Fibroblast of skin of scalp (primary cell): Measurements from ENCODE around the gene ZBTB20.

Source experiments
- DNase-seq: peaks from one replicate; pipeline ENCODE4 v3.0.0-alpha.2; 2013

ZBTB20 gene

DNA sequence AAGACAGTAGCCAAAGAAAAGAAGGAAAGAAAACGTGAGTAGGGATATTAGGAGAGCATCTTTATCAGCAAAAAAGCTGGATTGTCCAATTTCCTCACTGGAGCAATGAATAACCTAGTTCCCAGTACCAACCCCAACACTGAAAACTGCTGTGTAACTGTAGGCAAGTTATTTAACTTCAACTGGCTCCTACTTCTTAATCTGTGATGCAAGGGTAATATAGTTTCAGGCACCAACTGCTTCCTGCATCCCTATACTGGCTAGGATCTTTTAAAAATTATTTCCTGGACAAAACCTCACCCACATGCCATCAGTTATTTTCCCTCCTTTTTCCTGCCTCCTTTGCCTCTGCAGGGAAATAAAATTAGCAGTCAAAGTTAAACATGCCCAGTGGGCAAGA lies 59.6 kb downstream of the ZBTB20 start:
- DNase-seq = no peak

- no peak for DNase-seq
Observed at GRCh38 chr3:115086344-115086743, 60.7 kb downstream of the ZBTB20 start.

DNA sequence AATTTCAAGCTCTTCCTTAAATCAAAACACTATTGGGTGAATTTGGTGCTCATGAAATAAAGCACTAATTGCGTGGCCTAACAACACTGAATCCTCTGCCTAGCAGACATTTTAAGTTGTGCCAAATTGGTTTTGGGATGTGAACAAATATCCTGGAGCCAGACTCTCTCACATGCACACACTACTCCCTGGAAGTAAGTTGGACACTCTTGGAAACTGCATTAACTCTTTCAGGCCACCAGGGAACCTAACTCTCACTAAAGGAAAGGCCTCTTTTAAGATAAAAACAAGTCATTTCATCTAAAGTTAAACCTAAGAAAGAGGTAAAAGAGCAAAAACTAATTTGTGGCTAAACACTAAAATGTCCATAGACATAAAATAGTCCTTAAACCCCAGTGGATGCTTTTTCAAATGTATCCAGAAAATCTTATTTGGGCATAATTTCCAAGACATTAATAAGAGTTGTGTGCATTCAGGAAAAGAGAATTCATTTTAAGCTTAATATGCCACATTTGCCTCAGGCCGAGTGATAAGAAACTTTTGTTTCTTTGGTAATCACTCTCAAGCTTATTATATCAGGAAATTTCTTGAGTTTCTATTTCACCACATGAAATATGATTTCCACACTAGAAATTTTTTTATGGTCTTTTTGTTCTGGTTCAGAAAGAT lies 61.8 kb downstream of the ZBTB20 start:
- no peak for DNase-seq

GRCh38 chr3:115084686-115085085 lies 62.4 kb downstream of the ZBTB20 start:
- DNase-seq = no peak

DNA sequence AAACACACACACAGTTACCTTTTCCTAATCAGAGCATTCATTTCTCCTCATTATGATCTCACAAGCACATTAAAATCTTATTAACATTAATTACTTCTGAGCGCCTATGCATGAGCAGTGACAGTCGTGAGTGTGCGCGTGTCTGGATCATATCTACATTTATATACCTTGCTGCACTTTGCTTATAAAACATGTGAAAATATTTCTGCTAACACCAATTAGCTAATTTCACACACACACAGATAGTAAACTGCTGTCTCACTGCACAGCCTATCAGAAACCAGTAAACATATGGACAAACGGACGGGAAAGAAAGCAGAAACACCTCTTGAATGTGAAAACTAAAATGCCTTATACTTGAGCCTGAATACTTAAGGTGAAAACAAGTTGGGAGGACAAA lies 64.8 kb downstream of the ZBTB20 start:
- no peak for DNase-seq

GRCh38 chr3:115081444-115081843 lies 65.6 kb downstream of the ZBTB20 start:
- no peak for DNase-seq

DNA sequence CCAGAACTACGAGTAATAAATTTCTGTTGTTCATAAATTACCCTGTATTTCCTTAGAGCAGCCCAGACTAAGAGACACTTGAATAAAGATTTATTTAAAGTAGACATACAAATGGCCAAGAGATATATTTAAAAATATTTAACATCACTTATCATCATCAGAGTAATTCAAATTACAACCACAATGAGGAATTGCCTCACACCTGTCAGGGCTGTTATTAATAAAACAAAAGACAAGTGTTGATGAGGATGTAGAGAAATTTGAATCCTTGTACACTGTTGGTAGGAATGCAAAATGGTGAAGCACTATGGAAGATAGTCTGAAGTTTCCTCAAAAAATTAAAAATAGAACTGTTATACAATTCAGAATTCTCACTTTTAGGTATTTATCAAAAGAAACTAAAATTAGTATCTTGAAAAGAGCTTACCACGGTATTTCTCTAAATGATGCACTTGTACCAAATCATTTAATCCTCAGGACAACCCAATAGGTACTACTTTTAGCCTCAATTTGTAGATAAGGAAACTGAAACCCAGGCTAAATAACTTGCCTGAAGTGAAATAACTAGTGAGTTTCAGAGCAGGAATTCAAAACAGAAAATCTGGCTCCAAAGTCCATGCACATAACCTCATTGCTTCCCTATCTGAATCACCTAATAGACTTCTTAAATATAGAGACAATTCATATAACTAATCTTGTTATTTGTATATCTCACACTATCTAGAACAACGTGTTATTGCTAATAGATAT lies 69.4 kb downstream of the ZBTB20 start:
- no peak for DNase-seq

GRCh38 chr3:115074502-115074901 lies 72.6 kb downstream of the ZBTB20 start:
- DNase-seq = no peak

DNA sequence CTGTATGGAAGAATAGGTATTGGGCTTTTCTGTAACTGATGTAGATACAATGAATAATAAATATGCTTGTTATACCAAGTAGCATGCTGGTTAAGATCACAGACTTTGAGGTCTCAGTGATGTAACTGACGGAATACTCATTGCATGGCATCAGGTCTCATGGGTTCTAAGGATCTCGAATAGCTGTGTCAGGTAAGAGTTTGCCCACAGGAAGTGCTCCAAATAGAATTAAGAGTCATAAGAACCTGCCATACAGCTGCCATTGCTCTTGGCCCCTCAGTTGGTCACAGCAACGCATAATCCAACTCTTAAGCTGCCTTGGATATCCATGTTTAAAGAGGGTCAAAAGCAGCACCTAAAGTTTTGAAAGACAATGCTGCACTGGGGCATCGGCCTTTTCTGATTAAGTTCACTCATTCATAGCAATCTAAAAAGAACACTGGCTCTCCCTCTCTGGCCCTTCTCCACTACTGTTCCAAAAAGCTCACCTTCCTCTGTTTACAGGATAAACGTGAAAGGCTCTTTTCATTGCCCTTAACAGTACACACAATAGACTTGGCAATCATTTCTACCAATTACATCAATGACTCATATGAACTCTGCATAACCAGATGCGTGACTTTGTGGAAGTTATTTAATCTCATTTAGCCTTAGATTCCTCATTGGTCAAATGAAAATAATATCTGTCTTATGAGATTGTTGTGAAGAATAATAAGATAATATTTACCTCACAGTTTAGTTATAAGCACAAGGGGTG lies 74.6 kb downstream of the ZBTB20 start:
- DNase-seq = no peak

GRCh38 chr3:115071601-115072000 lies 75.5 kb downstream of the ZBTB20 start:
- peak; percentile 72 for DNase-seq

- DNase-seq = no peak
Observed at GRCh38 chr3:115071166-115071565, 75.9 kb downstream of the ZBTB20 start.

- DNase-seq = no peak
Observed at GRCh38 chr3:115068799-115069198, 78.3 kb downstream of the ZBTB20 start.

GRCh38 chr3:115062412-115062956 lies 84.6 kb downstream of the ZBTB20 start:
- DNase-seq = peak; percentile 80

GRCh38 chr3:115062009-115062408 lies 85.1 kb downstream of the ZBTB20 start:
- no peak for DNase-seq

GRCh38 chr3:115052906-115053305 lies 94.2 kb downstream of the ZBTB20 start:
- DNase-seq = no peak

- DNase-seq = no peak
Observed at GRCh38 chr3:115042351-115042750, 104.7 kb downstream of the ZBTB20 start.

DNA sequence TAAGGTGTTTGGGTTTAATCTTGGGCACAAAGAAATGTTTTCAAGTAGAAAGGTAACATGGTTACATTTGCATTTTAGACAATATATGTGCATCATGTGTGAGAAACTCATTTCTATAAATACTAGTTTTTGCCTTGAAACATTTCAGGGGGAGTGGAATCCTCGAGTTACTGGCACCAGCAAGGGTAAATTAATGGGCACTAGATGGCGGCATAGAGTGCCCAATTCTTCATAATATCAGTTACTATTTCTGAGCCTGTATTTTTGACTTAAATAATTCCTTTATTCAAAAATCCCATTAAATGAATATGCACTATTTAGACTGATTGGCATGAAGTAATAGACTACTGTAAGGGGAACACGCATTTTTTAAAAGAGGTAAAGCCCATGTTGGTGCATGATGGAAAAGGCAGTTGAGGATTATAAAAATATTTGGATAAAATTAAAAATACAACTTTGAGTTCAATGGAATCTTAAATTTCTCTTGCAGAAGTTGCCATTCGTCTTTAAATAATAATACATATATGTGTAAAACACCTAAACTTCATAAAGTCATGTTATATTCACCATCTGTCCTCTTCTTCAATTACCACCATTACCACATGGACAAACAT lies 106.3 kb downstream of the ZBTB20 start:
- peak; percentile 51 for DNase-seq

- DNase-seq = no peak
Observed at GRCh38 chr3:115040246-115040645, 106.8 kb downstream of the ZBTB20 start.

GRCh38 chr3:115038817-115039216 lies 108.3 kb downstream of the ZBTB20 start:
- no peak for DNase-seq

GRCh38 chr3:115022835-115023398 lies 124.2 kb downstream of the ZBTB20 start:
- DNase-seq = no peak

GRCh38 chr3:115022199-115022598 lies 124.9 kb downstream of the ZBTB20 start:
- no peak for DNase-seq

- no peak for DNase-seq
Observed at GRCh38 chr3:115021061-115021460, 126.0 kb downstream of the ZBTB20 start.
